HG03039 (cell line): Measurements from ENCODE around the gene TAF6.

Source experiments
- ATAC-seq: cut with Tn5 transposase; IDR thresholded peaks from one replicate; pipeline ENCODE4 v1.9.1; 2021; ENCODE audit warnings: mild to moderate bottlenecking, moderate library complexity; ENCODE audit not compliant: unreplicated experiment

Gene TAF6

GRCh38 chr7:100098913-100099312, 20.2 kb downstream of the TAF6 start:
- ATAC-seq, result no peak

GRCh38 chr7:100095704-100096103, 23.5 kb downstream of the TAF6 start:
- ATAC-seq, result no peak

GRCh38 chr7:100095289-100095688, 23.9 kb downstream of the TAF6 start:
- no peak for ATAC-seq

GRCh38 chr7:100093925-100094486, 25.2 kb downstream of the TAF6 start:
- ATAC-seq, result no peak

- ATAC-seq, result no peak
Observed at GRCh38 chr7:100093498-100093897, 25.7 kb downstream of the TAF6 start.

- no peak for ATAC-seq
Observed at GRCh38 chr7:100093054-100093453, 26.1 kb downstream of the TAF6 start.

- ATAC-seq, result no peak
Observed at GRCh38 chr7:100091411-100092181, 27.6 kb downstream of the TAF6 start.

GRCh38 chr7:100090527-100091410, 28.4 kb downstream of the TAF6 start:
- ATAC-seq, result no peak

- no peak for ATAC-seq
Observed at GRCh38 chr7:100089458-100090196, 29.5 kb downstream of the TAF6 start.

GRCh38 chr7:100088621-100089457, 30.3 kb downstream of the TAF6 start, which contains the start of gene COPS6:
Gene COPS6, plus strand, starts transcription at chr7:100088969. Its CDS starts 22 bp downstream, at chr7:100088991.
- peak; percentile 52 for ATAC-seq

GRCh38 chr7:100088095-100088620, 31.0 kb downstream of the TAF6 start:
- no peak for ATAC-seq

- ATAC-seq, result no peak
Observed at GRCh38 chr7:100087055-100087750, 32.0 kb downstream of the TAF6 start.

GRCh38 chr7:100085515-100085914, 33.6 kb downstream of the TAF6 start:
- no peak for ATAC-seq

GRCh38 chr7:100082978-100083377, 36.2 kb downstream of the TAF6 start:
- ATAC-seq, result peak; percentile 0

- peak; percentile 78 for ATAC-seq
Observed at GRCh38 chr7:100081535-100082102, 37.5 kb downstream of the TAF6 start, which contains the start of gene ZNF3. Gene ZNF3, minus strand, starts transcription at chr7:100081723. Its CDS starts 4,366 bp downstream, at chr7:100077357.

- no peak for ATAC-seq
Observed at GRCh38 chr7:100080907-100081534, 38.1 kb downstream of the TAF6 start.

- ATAC-seq, result no peak
Observed at GRCh38 chr7:100079024-100079560, 40.1 kb downstream of the TAF6 start.

GRCh38 chr7:100077205-100077604, 42.0 kb downstream of the TAF6 start:
- no peak for ATAC-seq
